ENCODE data around the gene TMEM158.

Gene TMEM158

GRCh38 chr3:45204136-45204535, 22.0 kb downstream of the TMEM158 start:
- no peak for DNase-seq

- DNase-seq = no peak
Observed at GRCh38 chr3:45199837-45200648, 26.0 kb downstream of the TMEM158 start.

- no peak for DNase-seq
Observed at GRCh38 chr3:45198264-45199260, 27.5 kb downstream of the TMEM158 start.

DNA sequence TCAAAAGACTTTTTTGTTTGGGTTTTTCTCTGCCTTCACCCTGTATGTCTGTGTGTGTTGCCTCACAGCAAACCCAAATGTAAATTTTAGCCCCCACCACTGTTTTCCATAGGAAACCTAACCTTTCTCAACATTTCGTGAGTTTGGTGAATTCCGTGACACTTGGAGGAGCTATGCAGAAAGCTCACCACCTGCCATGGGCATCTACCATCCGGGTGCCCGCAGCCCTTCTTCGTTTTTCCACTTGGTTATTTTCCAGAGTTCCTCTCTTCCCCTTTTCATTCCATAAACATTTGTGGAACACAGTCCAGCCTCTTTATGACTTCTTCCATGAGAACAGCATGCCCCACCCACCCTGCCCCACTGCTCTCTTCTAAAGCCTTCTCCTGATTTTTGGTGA, 31.3 kb downstream of the TMEM158 start:
- DNase-seq = no peak

DNA sequence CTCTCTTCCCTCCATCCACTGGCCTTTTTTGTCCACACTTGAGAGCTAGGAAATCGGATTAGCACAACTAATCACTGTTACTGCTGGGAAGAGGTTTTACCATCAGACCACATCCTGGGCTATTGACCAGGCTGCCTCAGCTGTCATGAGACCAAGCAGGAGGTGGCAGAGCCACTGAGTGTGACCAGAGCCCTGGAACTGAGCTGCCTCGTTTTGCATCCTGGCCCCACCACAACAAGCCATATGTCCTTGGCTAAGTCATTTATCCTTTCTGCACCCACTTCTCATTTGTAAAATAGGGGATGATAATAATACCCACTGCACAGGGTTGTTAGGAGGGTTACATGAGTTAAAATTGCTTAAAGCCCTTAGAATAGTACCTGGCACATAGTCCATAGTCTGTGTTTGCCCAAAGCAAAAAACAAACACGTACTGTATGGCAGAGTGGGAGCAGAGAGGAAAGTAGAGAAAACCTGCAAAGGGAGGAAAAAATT, 34.1 kb downstream of the TMEM158 start:
- DNase-seq = no peak

DNA sequence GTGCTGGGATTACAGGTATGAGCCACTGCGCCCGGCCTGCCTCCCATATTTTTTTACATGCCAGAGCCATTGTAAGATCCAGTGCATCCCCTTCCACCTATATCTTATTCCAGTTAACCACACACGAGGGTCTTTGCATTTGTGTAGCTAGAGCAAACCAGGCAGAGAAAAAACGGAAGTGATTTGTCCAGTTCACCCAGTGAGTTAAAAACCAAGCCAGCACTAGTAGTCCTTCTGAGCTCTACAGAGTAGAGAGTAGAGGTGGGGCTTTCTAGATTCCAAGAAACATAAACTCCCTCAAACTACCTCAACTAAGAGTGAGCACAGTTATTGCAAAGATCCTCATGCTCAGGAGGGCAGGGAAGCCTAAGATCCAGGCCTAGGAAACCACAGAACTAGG, 34.7 kb downstream of the TMEM158 start:
- no peak for DNase-seq

DNA sequence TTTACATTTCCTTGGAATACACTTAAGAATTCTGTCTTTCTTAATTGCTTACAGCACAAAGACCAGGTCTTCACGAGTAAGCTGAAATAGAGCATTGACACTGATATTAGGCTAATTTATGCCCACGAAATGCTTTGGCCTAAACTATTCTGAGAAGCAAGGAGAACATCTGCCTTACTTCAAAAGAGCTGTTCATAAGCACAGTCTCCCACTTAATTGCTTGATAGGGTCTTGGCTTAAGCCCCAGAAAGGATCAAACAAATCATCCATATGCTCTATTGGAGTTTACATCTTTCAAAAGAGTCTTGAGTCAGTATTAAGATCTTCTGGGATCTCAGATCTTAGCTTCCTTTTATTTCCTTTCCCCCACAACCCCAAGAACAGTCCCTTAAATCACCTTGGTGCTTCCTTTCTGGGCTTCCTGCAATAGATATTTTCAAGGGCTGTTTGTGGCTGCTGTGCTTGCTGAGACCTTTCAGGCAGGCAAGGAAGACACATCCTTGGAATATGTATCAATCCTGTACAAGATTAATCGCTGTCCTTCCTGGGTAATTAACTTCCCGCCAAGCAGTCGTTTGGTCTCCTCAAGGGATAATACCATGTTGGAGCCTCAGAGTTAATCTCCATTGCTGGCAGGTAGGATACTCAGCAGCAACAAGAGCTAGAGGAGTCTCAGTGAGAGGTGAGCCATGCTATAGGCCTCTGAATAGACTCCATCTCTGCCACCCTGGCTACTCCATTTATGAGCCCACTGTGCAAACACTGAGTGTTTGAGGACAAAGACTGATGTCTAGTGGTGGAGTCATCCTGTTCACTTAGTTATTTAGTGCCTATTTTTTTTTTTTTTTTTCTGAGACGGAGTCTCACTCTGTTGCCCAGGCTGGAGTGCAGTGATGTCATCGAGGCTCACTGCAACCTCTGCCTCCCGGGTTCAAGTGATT, 37.1 kb downstream of the TMEM158 start:
- DNase-seq = no peak

DNA sequence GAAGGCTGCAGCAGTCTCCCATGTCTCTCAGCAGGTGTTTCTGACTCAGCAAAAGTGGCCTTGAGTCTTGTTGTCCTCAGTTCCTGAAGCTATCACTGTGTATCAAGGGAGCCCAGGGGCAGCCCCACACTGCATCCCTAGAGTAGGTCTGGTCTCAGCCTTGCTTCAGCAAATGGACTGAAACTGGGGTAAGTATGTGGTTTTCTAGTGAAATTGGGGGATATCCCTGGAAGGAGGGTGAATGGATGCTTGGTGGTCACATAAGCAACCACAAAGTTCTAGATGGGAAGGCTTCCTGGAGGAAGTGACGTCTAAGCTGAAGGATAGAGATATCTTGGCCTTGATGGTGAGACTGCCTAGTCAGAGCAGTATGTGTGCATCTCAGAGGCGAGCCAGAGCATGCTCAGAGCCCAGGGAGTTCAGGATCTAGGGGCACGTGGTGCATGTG, 38.4 kb downstream of the TMEM158 start:
- DNase-seq = no peak

- no peak for DNase-seq
Observed at GRCh38 chr3:45186871-45187270, 39.2 kb downstream of the TMEM158 start.

DNA sequence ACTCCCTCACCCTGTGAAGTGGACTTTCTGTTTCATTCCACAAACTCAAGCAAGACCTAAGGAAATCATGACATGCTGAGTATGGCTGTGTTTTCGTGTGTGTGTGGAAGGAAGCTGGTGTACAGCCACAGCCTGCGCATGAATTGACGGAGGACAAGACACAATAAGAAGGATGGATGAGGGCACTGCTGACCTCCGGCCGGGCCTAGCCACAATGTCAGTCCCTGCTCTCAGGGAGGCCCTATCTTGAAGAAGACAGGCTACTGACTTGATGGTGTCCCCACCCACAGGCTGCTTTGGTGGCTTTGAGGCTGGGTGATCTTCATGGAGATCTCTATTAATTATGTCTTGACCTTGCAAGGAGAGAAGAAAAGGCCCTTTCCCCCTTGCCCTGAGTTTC, 40.6 kb downstream of the TMEM158 start:
- no peak for DNase-seq

- DNase-seq = no peak
Observed at GRCh38 chr3:45185052-45185451, 41.0 kb downstream of the TMEM158 start.

DNA sequence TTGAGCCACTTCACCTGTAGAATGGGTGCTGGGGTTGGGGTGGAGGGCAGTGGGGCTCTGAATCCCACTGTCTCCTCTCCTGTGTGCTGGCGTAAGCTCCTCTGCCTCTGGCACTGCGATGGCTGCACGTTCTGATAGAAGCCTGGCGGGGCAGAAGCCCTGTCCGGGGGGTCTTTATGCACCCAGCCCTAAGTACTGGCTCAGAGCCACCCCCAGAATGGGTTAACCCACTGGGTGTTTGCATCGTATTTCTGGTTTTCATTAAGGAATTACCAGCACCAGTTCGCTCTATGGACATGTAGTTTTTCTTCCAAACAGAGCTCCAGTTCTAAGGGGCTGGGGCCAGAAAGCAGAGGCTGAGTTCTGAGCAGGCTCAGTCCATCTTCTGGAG, 42.2 kb downstream of the TMEM158 start:
- no peak for DNase-seq

DNA sequence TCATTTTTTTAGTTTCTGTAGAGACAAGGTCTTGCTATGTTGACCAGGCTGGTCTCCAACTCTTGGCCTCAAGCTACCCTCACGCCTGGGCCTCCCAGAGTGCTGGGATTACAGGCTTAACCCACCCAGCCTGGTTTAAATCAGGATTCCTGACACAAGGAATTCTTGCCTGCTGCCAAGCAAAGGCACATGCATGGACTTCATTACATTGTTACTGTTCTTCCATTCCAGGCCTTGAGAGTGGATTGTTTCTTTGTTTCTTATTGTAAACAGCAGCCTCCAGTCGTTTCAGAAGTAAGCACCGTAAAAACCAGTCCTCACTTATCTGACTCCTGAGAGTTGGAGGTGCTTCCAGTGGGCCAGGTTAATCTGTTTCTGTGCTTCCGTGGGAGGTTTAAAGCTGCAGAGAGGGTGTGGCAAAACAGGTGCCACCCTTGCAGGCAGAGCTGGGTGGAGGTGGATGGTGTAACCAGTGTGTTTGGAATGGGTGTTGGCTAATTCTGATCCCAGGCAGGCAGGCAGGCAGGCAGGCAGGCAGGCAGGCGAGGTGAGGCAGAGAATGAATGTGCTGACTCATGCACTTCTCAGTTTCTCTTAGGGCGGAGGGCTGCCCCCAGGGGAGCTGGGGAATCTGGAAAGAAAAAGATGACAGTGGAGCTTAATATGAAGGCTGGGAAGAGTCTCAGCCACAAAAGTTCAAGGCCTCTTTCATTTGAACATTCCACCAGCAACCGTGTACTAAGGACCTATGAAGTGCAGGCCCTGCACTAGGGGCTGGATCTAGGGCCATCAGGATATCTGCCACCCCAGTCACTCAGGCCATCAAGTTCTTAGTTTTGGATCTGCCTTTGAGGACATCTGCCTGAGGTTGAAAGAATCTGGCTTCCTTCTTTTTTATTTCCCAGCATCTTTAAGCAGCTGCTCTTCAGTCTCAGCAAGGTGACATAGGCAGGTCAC, 42.9 kb downstream of the TMEM158 start:
- DNase-seq = peak in 2 of 56 donors; percentile 3 to 5

DNA sequence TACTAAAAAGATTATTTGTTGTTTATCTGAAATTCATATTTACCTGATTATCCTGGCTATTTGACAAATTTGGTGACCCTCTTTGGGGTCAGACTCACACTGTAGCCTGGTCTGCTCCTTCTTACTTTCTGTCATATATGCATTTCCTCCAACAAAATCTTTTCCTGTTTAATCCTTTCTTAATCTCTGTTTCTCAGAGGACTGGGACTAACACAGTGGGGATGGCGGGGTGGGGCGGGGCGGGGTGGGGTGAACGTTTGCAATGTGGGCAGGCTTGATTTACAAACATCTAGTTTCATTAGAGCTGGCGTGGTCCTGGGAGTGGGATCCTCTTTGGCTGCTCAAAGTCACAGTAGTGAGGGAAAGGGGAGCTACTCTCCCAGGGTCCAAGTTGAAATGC, 44.6 kb downstream of the TMEM158 start:
- no peak for DNase-seq

DNA sequence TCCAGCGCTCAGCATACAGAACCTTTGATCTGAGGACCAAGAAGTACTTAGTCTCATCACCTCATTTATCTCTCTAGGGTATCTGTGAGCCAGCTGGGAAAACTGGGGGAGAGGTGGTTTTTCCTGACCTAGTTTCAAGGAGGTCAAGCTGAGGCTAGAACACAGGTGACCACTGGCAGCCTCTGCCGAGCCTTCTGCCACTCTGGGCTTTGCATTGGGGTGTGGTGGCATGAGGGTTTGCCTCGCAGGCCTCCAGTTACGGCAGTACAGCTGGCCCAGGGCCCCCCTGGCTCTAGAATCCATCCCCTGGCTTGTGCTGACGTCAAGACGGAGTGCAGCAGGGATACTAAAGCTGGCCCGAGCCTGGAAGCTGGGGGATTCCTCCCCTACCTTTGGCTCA, 45.2 kb downstream of the TMEM158 start:
- no peak for DNase-seq

- no peak for DNase-seq
Observed at GRCh38 chr3:45180051-45180450, 46.0 kb downstream of the TMEM158 start.

DNA sequence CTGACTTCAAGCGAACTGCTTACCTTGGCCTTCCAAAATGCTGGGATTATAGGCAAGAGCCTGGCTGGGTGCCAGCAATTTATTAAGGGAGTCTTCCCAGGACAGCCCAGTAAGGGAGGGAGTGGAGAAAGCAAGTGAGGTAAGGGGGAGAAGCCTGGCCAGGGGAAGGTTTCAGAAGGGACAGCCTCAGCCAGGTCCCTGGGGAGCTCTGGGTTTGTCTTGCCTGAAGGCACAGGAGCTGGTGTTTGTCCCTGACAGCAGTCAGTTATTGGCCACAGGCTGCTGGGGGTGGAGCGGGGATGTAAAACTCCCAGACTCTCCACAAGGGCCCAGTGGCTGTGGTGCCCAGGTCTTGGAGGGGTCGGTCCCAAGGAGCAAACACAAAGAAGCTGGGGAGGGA, 46.9 kb downstream of the TMEM158 start:
- no peak for DNase-seq

DNA sequence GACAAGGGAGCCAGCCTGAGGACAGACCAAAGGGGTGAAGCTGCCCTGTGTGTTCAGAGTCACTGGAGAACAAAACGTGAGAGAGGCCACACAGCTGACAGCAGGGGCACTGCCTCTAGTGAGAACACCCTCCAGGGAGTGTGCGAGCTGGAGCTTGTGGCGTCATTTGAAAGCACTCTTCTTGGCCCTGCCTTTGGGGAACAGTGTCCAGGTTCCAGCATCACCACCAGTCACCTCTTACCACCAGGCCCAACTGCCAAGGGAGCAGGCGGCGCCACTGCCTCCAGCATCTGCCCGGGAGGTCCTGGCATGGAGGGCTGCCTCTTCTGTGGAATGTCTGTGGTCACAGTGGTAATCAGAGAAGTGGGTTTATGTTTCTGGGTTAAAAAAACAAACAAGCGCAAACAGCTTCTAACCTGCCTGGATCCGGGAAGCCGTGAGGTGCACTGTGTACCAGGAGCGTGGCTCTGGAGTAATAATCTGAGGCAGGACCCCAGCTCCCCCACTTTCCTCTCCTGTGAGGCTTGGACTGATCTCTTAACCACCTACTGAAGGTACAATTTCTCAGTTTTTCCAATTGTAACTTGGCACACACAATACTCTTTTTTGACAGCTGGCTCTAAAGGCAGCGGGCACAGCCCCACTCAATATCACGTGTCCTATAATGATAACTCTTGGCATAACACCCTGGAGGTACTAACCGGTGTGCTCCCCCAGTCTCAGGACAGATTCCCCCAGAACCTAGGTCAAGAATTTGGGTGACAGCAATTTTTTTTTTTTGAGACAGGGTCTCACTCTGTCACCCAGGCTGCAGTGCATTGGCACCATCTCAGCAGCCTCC, 47.7 kb downstream of the TMEM158 start:
- no peak for DNase-seq

GRCh38 chr3:45176912-45177311, 49.2 kb downstream of the TMEM158 start:
- DNase-seq = no peak
